Mesendoderm (in vitro differentiated cells): ENCODE measurements around the gene FYN.

Source experiments
- DNase-seq: peaks from one replicate; pipeline ENCODE4 v3.0.0; 2013
- H2AK5ac ChIP-seq: 2 replicates; pipeline ENCODE4 v1.6.1; 2013; ENCODE audit warnings: low read length, inconsistent platforms
- H2BK120ac ChIP-seq: 2 replicates; pipeline ENCODE4 v1.6.1; 2013; ENCODE audit warnings: low read depth, mild to moderate bottlenecking, low read length, moderate library complexity, mixed read lengths
- H2BK15ac ChIP-seq: replicated peaks from 2 replicates; pipeline ENCODE4 v1.6.1; 2013; ENCODE audit warnings: low read depth, mild to moderate bottlenecking, moderate library complexity
- H2BK5ac ChIP-seq: 2 replicates; pipeline ENCODE4 v1.6.1; 2013; ENCODE audit warnings: low read length, inconsistent platforms
- H3K18ac ChIP-seq: 2 replicates; pipeline ENCODE4 v1.6.1; 2013; ENCODE audit warnings: mild to moderate bottlenecking, low read length, mixed read lengths
- H3K23ac ChIP-seq: one replicate; pipeline ENCODE4 v1.6.1; 2013; ENCODE audit warnings: low read length
- H3K27ac ChIP-seq: 2 replicates; pipeline ENCODE4 v1.5.1; 2013; ENCODE audit warnings: low read depth, mild to moderate bottlenecking, inconsistent platforms, low read length, moderate library complexity
- H3K27me3 ChIP-seq: 2 replicates; pipeline ENCODE4 v1.6.1; 2013; ENCODE audit warnings: low read length, control low read depth, mild to moderate bottlenecking, inconsistent platforms; ENCODE audit not compliant: insufficient read depth, poor library complexity
- H3K36me3 ChIP-seq: 2 replicates; pipeline ENCODE4 v1.6.1; 2013; ENCODE audit warnings: low read length, inconsistent platforms; ENCODE audit not compliant: control insufficient read depth, insufficient read depth
- H3K4ac ChIP-seq: one replicate; pipeline ENCODE4 v1.6.1; 2013; ENCODE audit warnings: low read depth, mild to moderate bottlenecking, low read length, moderate library complexity
- H3K4me1 ChIP-seq: 2 replicates; pipeline ENCODE4 v1.6.1; 2013; ENCODE audit warnings: low read depth, low read length, inconsistent platforms; ENCODE audit not compliant: control insufficient read depth
- H3K4me2 ChIP-seq: 2 replicates; pipeline ENCODE4 v1.6.1; 2013; ENCODE audit warnings: low read length
- H3K4me3 ChIP-seq: 2 replicates; pipeline ENCODE4 v1.5.1; 2013; ENCODE audit warnings: mild to moderate bottlenecking, low read length
- H3K56ac ChIP-seq: one replicate; pipeline ENCODE4 v1.6.1; 2013; ENCODE audit warnings: low read length
- H3K79me1 ChIP-seq: 2 replicates; pipeline ENCODE4 v1.6.1; 2013; ENCODE audit warnings: low read length, inconsistent platforms
- H3K79me2 ChIP-seq: 2 replicates; pipeline ENCODE4 v1.6.1; 2013; ENCODE audit warnings: mild to moderate bottlenecking, low read length; ENCODE audit not compliant: control insufficient read depth, insufficient read depth
- H3K9ac ChIP-seq: 2 replicates; pipeline ENCODE4 v1.6.1; 2013; ENCODE audit warnings: low read length, inconsistent platforms
- H4K5ac ChIP-seq: one replicate; pipeline ENCODE4 v1.6.1; 2013; ENCODE audit warnings: low read length
- H4K8ac ChIP-seq: one replicate; pipeline ENCODE4 v1.6.1; 2013; ENCODE audit warnings: low read depth, mild to moderate bottlenecking, control low read depth, low read length, moderate library complexity
- WGBS: extraction: QIAGEN DNeasy Blood & Tissue Kit; methylation state at CpG from one replicate; pipeline ENCODE4 v1.1.7; 2013; ENCODE audit warnings: low lambda C conversion rate, missing lambda C conversion rate; ENCODE audit not compliant: insufficient coverage; ENCODE audit errors: extremely low coverage; 5-methylcytosine and 5-hydroxymethylcytosine counted together

The FYN gene

DNA sequence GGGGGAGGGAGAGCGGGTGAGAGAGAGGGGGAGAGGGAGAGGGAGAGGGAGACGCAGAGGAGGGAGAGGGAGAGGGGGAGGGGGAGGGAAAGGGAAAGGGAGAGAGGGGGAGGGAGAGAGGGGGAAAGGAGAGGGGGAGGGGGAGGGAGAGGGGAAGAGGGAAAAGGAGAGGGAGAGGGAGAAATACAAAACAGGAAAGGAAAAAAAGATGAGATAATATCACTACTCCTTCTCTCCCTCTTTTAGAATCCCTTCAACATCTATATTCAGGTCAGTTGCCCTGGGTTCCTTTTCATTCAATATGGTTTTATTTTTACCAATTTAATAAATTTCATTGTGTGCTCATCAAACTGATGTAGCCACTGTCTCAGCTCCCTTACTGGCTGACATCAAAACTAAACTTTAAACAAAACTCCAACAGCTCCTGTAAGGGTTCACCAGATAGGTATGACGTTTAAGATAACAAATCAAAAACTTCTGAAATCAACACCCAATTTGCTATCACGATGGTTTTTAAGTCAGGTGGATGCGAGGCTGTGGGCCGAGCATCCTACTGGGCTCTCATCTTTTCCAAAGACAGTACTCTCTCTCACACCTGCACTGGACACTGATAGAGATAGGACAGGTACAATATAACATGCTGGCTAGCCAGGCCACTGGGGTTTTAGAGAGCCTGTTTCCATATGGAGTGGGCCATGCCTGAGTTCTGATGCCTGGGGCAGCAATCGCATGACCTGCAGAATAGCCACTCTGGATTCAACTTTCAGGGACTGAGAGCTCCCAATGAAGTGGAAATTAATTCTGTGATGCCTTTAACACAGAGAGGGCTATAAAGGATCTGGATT, 99.5 kb downstream of the FYN start:
- Histone ChIP-seq H2AK5ac (no peak overlapping the region), H4K8ac (no peak overlapping the region), H3K4me1 (peaks cover 26% of the 10 kb centered on the region), H3K27ac (no peak overlapping the region), H3K18ac (peak overlapping the region; percentile 11), H3K79me1 (peaks cover 4% of the 10 kb centered on the region), H3K23ac (no peak overlapping the region), H3K56ac (no peak overlapping the region), H3K27me3 (no peaks in the 10 kb centered on the region), H3K9ac (no peak overlapping the region), H4K5ac (no peak overlapping the region), H3K79me2 (no peaks in the 10 kb centered on the region), H3K4me3 (no peak overlapping the region), H2BK15ac (no peak overlapping the region), H3K4me2 (no peak overlapping the region), H3K36me3 (no peaks in the 10 kb centered on the region), H2BK120ac (no peak overlapping the region), H2BK5ac (no peak overlapping the region), H3K4ac (no peak overlapping the region)
- DNase-seq = no peak
- WGBS = no CpG with 5 or more reads among the region's 7 CpGs

DNA sequence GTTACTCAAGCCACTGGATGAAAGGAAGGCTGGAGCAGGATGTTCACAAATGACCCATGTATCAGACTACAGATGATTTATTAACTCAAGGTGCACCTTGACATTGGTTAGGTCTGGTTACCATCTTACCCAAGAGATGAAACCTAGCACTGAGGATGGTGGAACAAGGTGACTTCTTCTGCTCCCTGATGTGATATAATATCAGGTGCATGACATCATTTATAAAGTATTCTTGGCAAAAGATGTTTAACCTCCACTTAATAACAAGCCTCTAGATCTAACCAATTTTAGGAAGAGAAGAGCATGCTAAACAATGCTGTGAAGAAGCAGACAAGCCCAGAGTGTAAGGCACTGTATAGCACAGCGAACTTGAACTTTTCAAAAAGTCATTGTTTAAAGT, 100.9 kb downstream of the FYN start:
- H3K4me1 ChIP-seq = peaks cover 28% of the 10 kb centered on the region

DNA sequence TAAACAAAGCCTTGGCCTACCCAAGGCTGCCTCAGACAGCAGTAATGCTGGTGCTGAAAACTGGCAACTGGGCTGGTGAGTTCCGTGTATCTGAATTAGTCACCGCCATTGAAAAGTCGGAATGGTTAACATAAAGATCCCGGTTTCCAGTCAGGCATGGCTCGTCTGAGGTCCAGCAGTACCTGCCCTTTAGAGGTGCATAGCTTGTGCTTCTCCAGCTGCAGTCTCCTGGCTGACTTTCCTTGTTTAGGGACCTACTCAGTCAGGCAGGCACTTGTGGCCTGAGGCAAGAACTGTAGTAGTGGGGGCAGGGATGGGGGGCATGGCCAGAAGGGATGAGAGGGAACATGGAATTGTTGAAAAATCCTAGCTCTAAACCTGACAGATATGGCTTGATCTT, 101.6 kb downstream of the FYN start:
- H3K18ac ChIP-seq = no peak overlapping the region
- H3K4me3 ChIP-seq = no peak overlapping the region
- peaks cover 4% of the 10 kb centered on the region for H3K79me1 ChIP-seq
- H3K4me2 ChIP-seq = no peak overlapping the region
- DNase-seq = peak; percentile 46
- H2BK5ac ChIP-seq = no peak overlapping the region
- no peak overlapping the region for H3K23ac ChIP-seq
- H3K36me3 ChIP-seq = no peaks in the 10 kb centered on the region
- H3K27ac ChIP-seq = no peak overlapping the region
- no peak overlapping the region for H3K56ac ChIP-seq
- no peak overlapping the region for H2BK120ac ChIP-seq
- no peak overlapping the region for H3K4ac ChIP-seq
- no peak overlapping the region for H4K8ac ChIP-seq
- no peaks in the 10 kb centered on the region for H3K79me2 ChIP-seq
- no peaks in the 10 kb centered on the region for H3K27me3 ChIP-seq
- no CpG with 5 or more reads among the region's 5 CpGs for WGBS
- no peak overlapping the region for H4K5ac ChIP-seq
- no peak overlapping the region for H2BK15ac ChIP-seq
- no peak overlapping the region for H3K9ac ChIP-seq
- no peak overlapping the region for H2AK5ac ChIP-seq
- H3K4me1 ChIP-seq = peaks cover 26% of the 10 kb centered on the region

More for the DNA sequence above, 100.9 kb downstream of the FYN start:
- Histone ChIP-seq H3K9ac (no peak overlapping the region), H2BK120ac (no peak overlapping the region), H2BK5ac (no peak overlapping the region), H2AK5ac (no peak overlapping the region), H3K18ac (no peak overlapping the region), H3K27ac (no peak overlapping the region), H3K79me1 (peaks cover 4% of the 10 kb centered on the region), H3K56ac (no peak overlapping the region), H3K36me3 (no peaks in the 10 kb centered on the region), H3K4me2 (no peak overlapping the region), H3K23ac (no peak overlapping the region), H3K79me2 (no peaks in the 10 kb centered on the region), H2BK15ac (no peak overlapping the region), H3K27me3 (no peaks in the 10 kb centered on the region), H4K8ac (no peak overlapping the region), H3K4ac (no peak overlapping the region), H3K4me3 (no peak overlapping the region), H4K5ac (no peak overlapping the region)
- no peak for DNase-seq
- no CpG with 5 or more reads among the region's 1 CpG for WGBS

DNA sequence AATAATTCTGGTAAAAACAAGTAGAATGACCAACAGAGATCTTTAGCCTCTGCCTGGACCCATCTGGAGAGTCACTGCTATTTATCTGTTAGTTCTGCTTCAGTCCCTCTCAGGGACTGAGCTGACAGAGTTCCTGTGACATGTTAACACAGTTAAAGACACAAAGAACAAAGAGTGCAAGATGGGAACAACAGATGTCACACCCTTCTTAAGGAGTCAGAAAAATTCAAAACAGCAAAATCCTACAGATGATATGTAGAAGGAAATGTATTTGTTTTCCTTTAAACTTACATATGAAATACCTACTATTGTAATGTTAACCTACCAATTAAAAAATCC, 102.2 kb downstream of the FYN start:
- Histone ChIP-seq H3K23ac (no peak overlapping the region), H3K18ac (peak overlapping the region; percentile 43), H3K27me3 (no peaks in the 10 kb centered on the region), H3K56ac (no peak overlapping the region), H4K8ac (no peak overlapping the region), H3K27ac (no peak overlapping the region), H2BK15ac (no peak overlapping the region), H3K4me1 (peaks cover 22% of the 10 kb centered on the region), H2BK5ac (no peak overlapping the region), H2BK120ac (peak overlapping the region; percentile 14), H3K36me3 (no peaks in the 10 kb centered on the region), H3K79me1 (peaks cover 4% of the 10 kb centered on the region), H3K4me2 (no peak overlapping the region), H3K4ac (no peak overlapping the region), H2AK5ac (no peak overlapping the region), H3K4me3 (no peak overlapping the region), H3K9ac (no peak overlapping the region), H3K79me2 (peaks cover 2% of the 10 kb centered on the region), H4K5ac (no peak overlapping the region)
- no peak for DNase-seq

DNA sequence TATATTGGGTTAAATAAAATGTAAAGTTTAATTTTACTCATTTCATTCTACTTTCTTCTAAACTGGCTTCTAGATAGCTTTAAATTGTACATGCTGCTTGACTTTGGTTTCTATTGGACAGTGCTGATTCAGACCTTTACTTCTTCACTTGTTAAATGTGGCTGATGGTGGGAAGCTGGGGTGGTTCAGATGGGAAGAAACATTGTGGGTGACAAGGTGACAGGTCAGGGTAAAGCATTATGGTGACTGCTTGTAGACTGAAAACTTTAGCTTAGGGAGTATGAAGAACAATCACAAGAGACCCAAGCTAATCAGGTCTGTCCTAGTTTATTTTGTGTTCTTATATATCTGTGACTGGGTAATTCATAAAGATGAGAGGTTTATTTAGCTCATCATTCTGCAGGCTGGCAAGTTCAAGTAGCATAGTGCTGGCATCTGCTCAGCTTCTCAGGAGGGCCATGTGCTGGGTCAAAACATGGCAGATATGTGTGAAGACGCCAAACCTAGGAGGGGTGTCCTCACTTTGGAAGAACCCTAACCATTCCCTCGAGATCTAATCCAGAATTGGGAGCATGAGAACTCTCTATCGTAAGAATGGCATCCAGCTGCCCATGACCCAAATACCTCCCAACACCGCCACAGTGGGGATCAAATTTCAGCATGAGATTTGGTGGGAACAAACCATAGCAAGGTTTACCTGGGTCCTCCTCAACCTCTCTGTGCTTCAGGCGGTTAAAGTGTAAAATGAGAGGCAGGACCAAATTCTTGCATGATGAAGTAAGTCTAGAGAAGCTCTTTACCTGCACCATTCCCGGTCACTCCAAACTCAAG, 102.8 kb downstream of the FYN start:
- H3K79me2 ChIP-seq = peaks cover 2% of the 10 kb centered on the region
- no peak overlapping the region for H2BK15ac ChIP-seq
- DNase-seq = peak; percentile 81
- H2AK5ac ChIP-seq = no peak overlapping the region
- no peak overlapping the region for H4K8ac ChIP-seq
- no peaks in the 10 kb centered on the region for H3K27me3 ChIP-seq
- no peak overlapping the region for H3K23ac ChIP-seq
- no peak overlapping the region for H3K4me2 ChIP-seq
- H3K79me1 ChIP-seq = peaks cover 4% of the 10 kb centered on the region
- H3K4me1 ChIP-seq = peaks cover 17% of the 10 kb centered on the region
- peak overlapping the region; percentile 43 for H3K18ac ChIP-seq
- WGBS = no CpG with 5 or more reads among the region's 6 CpGs
- H3K27ac ChIP-seq = no peak overlapping the region
- H3K36me3 ChIP-seq = no peaks in the 10 kb centered on the region
- no peak overlapping the region for H4K5ac ChIP-seq
- H3K56ac ChIP-seq = no peak overlapping the region
- peak overlapping the region; percentile 14 for H2BK120ac ChIP-seq
- no peak overlapping the region for H3K9ac ChIP-seq
- no peak overlapping the region for H2BK5ac ChIP-seq
- H3K4ac ChIP-seq = no peak overlapping the region
- no peak overlapping the region for H3K4me3 ChIP-seq
